ENCODE data around the gene GEN1. TPM values are rescaled to one million over a fixed set of nuclear protein-coding genes. Genes with fewer than 3 reads are reported as not detected.
"Not testable (repeated sequence)": the region's sequence is repeated elsewhere in the genome, so short reads cannot be mapped to it uniquely, and the experiment has no call there.

Gene GEN1
- total and polyA plus RNA-seq, 9 donors: 0.77 to 4.7 (median 2.3) TPM

GRCh38 chr2:17821535-17822444, 67.9 kb downstream of the GEN1 start:
- WGBS, 3 donors: 32 to 34% (median 34%) methylated on average over 7 of the region's 7 CpGs
- Histone ChIP-seq H3K36me3 (no peaks in the 10 kb centered on the region), H3K4me3 (no peak overlapping the region), H3K4me1 (ENCODE audit: insufficient read depth) (peaks cover 1% of the 10 kb centered on the region), H3K9me3 (no peaks in the 10 kb centered on the region), H3K27me3 (no peaks in the 10 kb centered on the region), H3K27ac (no peak overlapping the region)
- intact Hi-C loops (cut with DNase I): no loop called here
- DNase-seq: no peak
- TF ChIP-seq EP300 (IDR thresholded peaks at IDR 0.05) (no peak), CTCF (IDR thresholded peaks at IDR 0.05) (no peak), POLR2A (IDR thresholded peaks at IDR 0.05) (no peak)

GRCh38 chr2:17822445-17823117, 68.6 kb downstream of the GEN1 start:
- Histone ChIP-seq H3K27ac (no peak overlapping the region), H3K4me1 (ENCODE audit: insufficient read depth) (peaks cover 1% of the 10 kb centered on the region), H3K9me3 (no peaks in the 10 kb centered on the region), H3K4me3 (no peak overlapping the region), H3K36me3 (no peaks in the 10 kb centered on the region), H3K27me3 (no peaks in the 10 kb centered on the region)
- no peak for DNase-seq
- no peak for TF ChIP-seq POLR2A (IDR thresholded peaks at IDR 0.05)
- no peak for TF ChIP-seq EP300 (IDR thresholded peaks at IDR 0.05)
- no peak for TF ChIP-seq CTCF (IDR thresholded peaks at IDR 0.05)
- 31 to 35% (median 32%) methylated on average over 4 of the region's 4 CpGs for WGBS, 3 donors
- intact Hi-C loops (cut with DNase I): no loop called here

- H3K27me3 ChIP-seq; DNase-seq; H3K36me3 ChIP-seq; H3K4me1 ChIP-seq (ENCODE audit: insufficient read depth); H3K4me3 ChIP-seq; H3K27ac ChIP-seq; H3K9me3 ChIP-seq; intact Hi-C loops (cut with DNase I): not testable (repeated sequence)
- 80 to 92% (median 83%) methylated on average over 4 of the region's 4 CpGs for WGBS, 3 donors
These were observed 69.7 kb downstream of the GEN1 start for GRCh38 chr2:17823646-17824045.

GRCh38 chr2:17827316-17827715, 73.4 kb downstream of the GEN1 start:
- Histone ChIP-seq H3K27me3 (no peaks in the 10 kb centered on the region), H3K4me3 (no peak overlapping the region), H3K4me1 (ENCODE audit: insufficient read depth) (no peaks in the 10 kb centered on the region), H3K36me3 (no peaks in the 10 kb centered on the region), H3K27ac (no peak overlapping the region), H3K9me3 (no peaks in the 10 kb centered on the region)
- TF ChIP-seq CTCF (IDR thresholded peaks at IDR 0.05): no peak
- no peak for TF ChIP-seq EP300 (IDR thresholded peaks at IDR 0.05)
- TF ChIP-seq POLR2A (IDR thresholded peaks at IDR 0.05): no peak
- WGBS, 3 donors: 78 to 86% (median 86%) methylated on average over 5 of the region's 5 CpGs
- no peak for DNase-seq
- intact Hi-C loops (cut with DNase I): no loop called here

GRCh38 chr2:17827785-17828184, 73.8 kb downstream of the GEN1 start:
- Histone ChIP-seq H3K4me3 (no peak overlapping the region), H3K27ac (no peak overlapping the region), H3K36me3 (no peaks in the 10 kb centered on the region), H3K9me3 (no peaks in the 10 kb centered on the region), H3K27me3 (no peaks in the 10 kb centered on the region), H3K4me1 (ENCODE audit: insufficient read depth) (no peaks in the 10 kb centered on the region)
- intact Hi-C loops (cut with DNase I): no loop called here
- TF ChIP-seq POLR2A (IDR thresholded peaks at IDR 0.05) (no peak), CTCF (IDR thresholded peaks at IDR 0.05) (no peak), EP300 (IDR thresholded peaks at IDR 0.05) (no peak)
- DNase-seq: no peak
- WGBS, 3 donors: 91 to 96% (median 96%) methylated on average over 2 of the region's 2 CpGs

Data from ovary (tissue), 9 donors.